ENCODE results near the gene NOS1AP. TPM values are rescaled to one million over a fixed set of nuclear protein-coding genes. Genes with fewer than 3 reads are reported as not detected.

Gene NOS1AP
- total RNA-seq, 1 experiment from 2014 or later, result 5.3 TPM

DNA sequence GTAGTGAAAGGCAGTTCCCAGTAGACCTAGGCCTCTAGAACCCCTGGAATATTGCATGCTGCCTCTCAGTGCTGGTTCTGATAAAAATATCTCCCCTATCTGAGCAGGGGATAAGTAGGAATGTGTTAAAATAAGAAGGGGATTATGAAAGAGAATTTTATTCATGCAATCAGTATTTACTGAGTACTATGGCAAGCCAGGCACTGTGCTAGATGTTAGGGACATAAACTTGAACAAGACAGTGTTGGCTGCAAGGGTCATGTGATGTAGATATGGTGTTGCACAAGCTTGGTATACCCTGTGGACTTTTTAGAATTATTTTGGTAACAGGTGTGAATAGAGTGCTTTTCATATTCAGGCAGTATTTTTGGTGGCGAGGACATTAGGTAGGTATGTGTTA lies 23.6 kb downstream of the NOS1AP start:
- Histone ChIP-seq H3K36me3 (ENCODE audit: control insufficient read depth in 1 of 2, insufficient read depth in 2 of 2, low read length in 2 of 2) (no peaks in the 10 kb centered on the region), H3K9me2 (ENCODE audit: insufficient read depth) (no peaks in the 10 kb centered on the region), H4K20me1 (ENCODE audit: insufficient read depth) (no peaks in the 10 kb centered on the region), H3K4me1 (ENCODE audit: control insufficient read depth in 1 of 2, insufficient read depth in 2 of 2, low read length in 2 of 2) (peaks cover 17 to 24% of the 10 kb centered on the region in 2 experiments), H3K9me3 (ENCODE audit: control insufficient read depth in 1 of 2, insufficient read depth in 1 of 2, low read depth in 1 of 2, low read length in 2 of 2) (no peaks in the 10 kb centered on the region), H2AFZ (ENCODE audit: low read depth, low read length, poor library complexity, severe bottlenecking) (no peak overlapping the region), H3K9ac (ENCODE audit: low read length) (no peak overlapping the region), H3K79me2 (ENCODE audit: insufficient read depth, low read length) (no peaks in the 10 kb centered on the region), H3K27me3 (ENCODE audit: insufficient read depth, low read length) (no peaks in the 10 kb centered on the region), H3K4me3 (replicated peaks in 1 of 2; ENCODE audit: low read depth in 1 of 2, low read length in 2 of 2) (no peak overlapping the region), H3K4me2 (ENCODE audit: low read length) (no peak overlapping the region), H3K27ac (ENCODE audit: low read depth, low read length) (no peak overlapping the region)
- no TSS peak for BruUV-seq (replicated peaks)
- DNase-seq (ENCODE audit: low read depth, low spot score) (no peak), ATAC-seq (no peak)
- CTCF ChIA-PET, result no interaction called here
- TF ChIP-seq SP1 (IDR thresholded peaks at IDR 0.05; ENCODE audit: low read depth), result no peak
- TF ChIP-seq, protein P1, sequence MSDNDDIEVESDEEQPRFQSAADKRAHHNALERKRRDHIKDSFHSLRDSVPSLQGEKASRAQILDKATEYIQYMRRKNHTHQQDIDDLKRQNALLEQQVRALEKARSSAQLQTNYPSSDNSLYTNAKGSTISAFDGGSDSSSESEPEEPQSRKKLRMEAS (IDR thresholded peaks at IDR 0.05), result no peak
- RAD21 ChIA-PET (ENCODE audit: low non-redundant PET in 1 of 2, low total read pairs in 2 of 2, uncharacterized antibody in 2 of 2, unreplicated experiment in 2 of 2), result no interaction called here
- POLR2A ChIA-PET, result no interaction called here
- intact Hi-C loops (cut with micrococcal nuclease), result no loop called here

DNA sequence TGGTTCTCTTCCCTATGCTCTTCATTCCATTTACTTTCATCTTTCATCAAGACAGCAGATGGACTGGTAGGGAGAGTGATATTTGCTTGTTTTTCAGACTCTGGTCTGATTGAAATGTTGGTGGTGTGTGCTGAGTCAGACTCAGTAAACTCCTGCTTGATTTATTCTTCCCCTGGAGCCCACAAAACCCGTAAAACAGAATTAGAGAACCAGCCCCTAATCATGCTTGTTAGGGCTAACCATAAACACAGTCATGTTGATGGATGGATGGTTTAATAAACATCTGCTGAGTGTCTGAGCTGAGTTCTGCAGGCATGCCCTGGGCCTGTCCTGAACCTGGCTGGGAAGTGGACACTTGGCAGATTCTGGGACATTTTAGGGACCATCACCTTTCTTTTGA lies 24.8 kb downstream of the NOS1AP start:
- Histone ChIP-seq H3K79me2 (ENCODE audit: insufficient read depth, low read length) (no peaks in the 10 kb centered on the region), H3K9me2 (ENCODE audit: insufficient read depth) (no peaks in the 10 kb centered on the region), H2AFZ (ENCODE audit: low read depth, low read length, poor library complexity, severe bottlenecking) (no peak overlapping the region), H3K27me3 (ENCODE audit: insufficient read depth, low read length) (no peaks in the 10 kb centered on the region), H3K4me2 (ENCODE audit: low read length) (no peak overlapping the region), H3K4me1 (ENCODE audit: control insufficient read depth in 1 of 2, insufficient read depth in 2 of 2, low read length in 2 of 2) (peaks cover 8 to 19% of the 10 kb centered on the region in 2 experiments; a peak in 3 of 4 replicates), H3K9ac (ENCODE audit: low read length) (no peak overlapping the region), H3K36me3 (ENCODE audit: control insufficient read depth in 1 of 2, insufficient read depth in 2 of 2, low read length in 2 of 2) (no peaks in the 10 kb centered on the region), H3K4me3 (replicated peaks in 1 of 2; ENCODE audit: low read depth in 1 of 2, low read length in 2 of 2) (no peak overlapping the region), H3K27ac (ENCODE audit: low read depth, low read length) (no peak overlapping the region), H3K9me3 (ENCODE audit: control insufficient read depth in 1 of 2, insufficient read depth in 1 of 2, low read depth in 1 of 2, low read length in 2 of 2) (no peaks in the 10 kb centered on the region), H4K20me1 (ENCODE audit: insufficient read depth) (no peaks in the 10 kb centered on the region)
- ChIA-PET CTCF (no interaction called here), POLR2A (no interaction called here), RAD21 (ENCODE audit: low non-redundant PET in 1 of 2, low total read pairs in 2 of 2, uncharacterized antibody in 2 of 2, unreplicated experiment in 2 of 2) (no interaction called here)
- no TSS peak for BruUV-seq (replicated peaks)
- intact Hi-C loops (cut with micrococcal nuclease), result no loop called here
- TF ChIP-seq, protein P2, sequence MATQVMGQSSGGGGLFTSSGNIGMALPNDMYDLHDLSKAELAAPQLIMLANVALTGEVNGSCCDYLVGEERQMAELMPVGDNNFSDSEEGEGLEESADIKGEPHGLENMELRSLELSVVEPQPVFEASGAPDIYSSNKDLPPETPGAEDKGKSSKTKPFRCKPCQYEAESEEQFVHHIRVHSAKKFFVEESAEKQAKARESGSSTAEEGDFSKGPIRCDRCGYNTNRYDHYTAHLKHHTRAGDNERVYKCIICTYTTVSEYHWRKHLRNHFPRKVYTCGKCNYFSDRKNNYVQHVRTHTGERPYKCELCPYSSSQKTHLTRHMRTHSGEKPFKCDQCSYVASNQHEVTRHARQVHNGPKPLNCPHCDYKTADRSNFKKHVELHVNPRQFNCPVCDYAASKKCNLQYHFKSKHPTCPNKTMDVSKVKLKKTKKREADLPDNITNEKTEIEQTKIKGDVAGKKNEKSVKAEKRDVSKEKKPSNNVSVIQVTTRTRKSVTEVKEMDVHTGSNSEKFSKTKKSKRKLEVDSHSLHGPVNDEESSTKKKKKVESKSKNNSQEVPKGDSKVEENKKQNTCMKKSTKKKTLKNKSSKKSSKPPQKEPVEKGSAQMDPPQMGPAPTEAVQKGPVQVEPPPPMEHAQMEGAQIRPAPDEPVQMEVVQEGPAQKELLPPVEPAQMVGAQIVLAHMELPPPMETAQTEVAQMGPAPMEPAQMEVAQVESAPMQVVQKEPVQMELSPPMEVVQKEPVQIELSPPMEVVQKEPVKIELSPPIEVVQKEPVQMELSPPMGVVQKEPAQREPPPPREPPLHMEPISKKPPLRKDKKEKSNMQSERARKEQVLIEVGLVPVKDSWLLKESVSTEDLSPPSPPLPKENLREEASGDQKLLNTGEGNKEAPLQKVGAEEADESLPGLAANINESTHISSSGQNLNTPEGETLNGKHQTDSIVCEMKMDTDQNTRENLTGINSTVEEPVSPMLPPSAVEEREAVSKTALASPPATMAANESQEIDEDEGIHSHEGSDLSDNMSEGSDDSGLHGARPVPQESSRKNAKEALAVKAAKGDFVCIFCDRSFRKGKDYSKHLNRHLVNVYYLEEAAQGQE (IDR thresholded peaks at IDR 0.05; ENCODE audit: low read depth), result no peak
- TF ChIP-seq EGR1 (IDR thresholded peaks at IDR 0.05; ENCODE audit: low read depth) (no peak), POLR2AphosphoS5 (IDR thresholded peaks at IDR 0.05; ENCODE audit: low read depth, low read length) (no peak), POLR2A (IDR thresholded peaks at IDR 0.05; ENCODE audit: borderline replicate concordance, extremely low read depth, insufficient read depth, insufficient read length) (no peak), JUND (IDR thresholded peaks at IDR 0.05) (no peak), ELF1 (IDR thresholded peaks at IDR 0.05; ENCODE audit: borderline replicate concordance, low read depth) (no peak), EZH2phosphoT487 (IDR thresholded peaks at IDR 0.05; ENCODE audit: borderline replicate concordance) (no peak), ZNF274 (IDR thresholded peaks at IDR 0.05; ENCODE audit: low read depth, low read length) (no peak), ZFX (IDR thresholded peaks at IDR 0.05) (no peak), FOSL1 (IDR thresholded peaks at IDR 0.05; ENCODE audit: low read depth) (no peak), EZH2 (IDR thresholded peaks at IDR 0.05) (no peak), CBX3 (IDR thresholded peaks at IDR 0.05; ENCODE audit: low read depth) (no peak), SP1 (IDR thresholded peaks at IDR 0.05; ENCODE audit: low read depth) (no peak), RAD21 (IDR thresholded peaks at IDR 0.05; ENCODE audit: low read depth) (no peak)
- TF ChIP-seq, protein P3, sequence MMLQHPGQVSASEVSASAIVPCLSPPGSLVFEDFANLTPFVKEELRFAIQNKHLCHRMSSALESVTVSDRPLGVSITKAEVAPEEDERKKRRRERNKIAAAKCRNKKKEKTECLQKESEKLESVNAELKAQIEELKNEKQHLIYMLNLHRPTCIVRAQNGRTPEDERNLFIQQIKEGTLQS (IDR thresholded peaks at IDR 0.05), result no peak
- TF ChIP-seq, protein P1 (IDR thresholded peaks at IDR 0.05), result no peak
- DNase-seq (ENCODE audit: low read depth, low spot score) (no peak), ATAC-seq (no peak)
